ENCODE results near the gene TWF1. TPM values are rescaled to one million over a fixed set of nuclear protein-coding genes. Genes with fewer than 3 reads are reported as not detected.

TWF1 gene
- total and polyA plus RNA-seq, 9 of the 15 experiments (the other 6 are each of a cell fraction or from before 2014, with no cell fraction given), result 10.3 to 29.4 (median 23.4) TPM

- TF ChIP-seq ZNF134 (CRISPR knock-in tag; conservative IDR thresholded peaks at IDR 0.05) (no peak), MTA3 (IDR thresholded peaks at IDR 0.05; ENCODE audit: borderline replicate concordance) (no peak), TCF7 (IDR thresholded peaks at IDR 0.05; ENCODE audit: borderline replicate concordance) (no peak), RBM15 (IDR thresholded peaks at IDR 0.05; ENCODE audit: insufficient read depth, low read length) (no peak), NRF1 (conservative IDR thresholded peaks at IDR 0.05 in 1 of 2, IDR thresholded peaks at IDR 0.05 in 1 of 2) (no peak; a peak in 2 of 4 replicates), ZNF184 (CRISPR knock-in tag; IDR thresholded peaks at IDR 0.05) (no peak), DEAF1 (CRISPR knock-in tag; IDR thresholded peaks at IDR 0.05) (no peak), BMI1 (IDR thresholded peaks at IDR 0.05; ENCODE audit: low read length) (no peak), MCM7 (IDR thresholded peaks at IDR 0.05) (no peak), E4F1 (CRISPR knock-in tag; IDR thresholded peaks at IDR 0.05; ENCODE audit: borderline replicate concordance) (no peak), GTF2E2 (tag; IDR thresholded peaks at IDR 0.05) (peak; percentile 89), XRCC3 (IDR thresholded peaks at IDR 0.05) (no peak), PYGO2 (tag; IDR thresholded peaks at IDR 0.05) (no peak), PHF20 (IDR thresholded peaks at IDR 0.05; ENCODE audit: partially characterized antibody) (no peak), L3MBTL2 (IDR thresholded peaks at IDR 0.05) (peak; percentile 92), C11orf30 (IDR thresholded peaks at IDR 0.05; ENCODE audit: low read depth) (no peak), ARHGAP35 (IDR thresholded peaks at IDR 0.05; ENCODE audit: partially characterized antibody) (no peak), ASH1L (IDR thresholded peaks at IDR 0.05; ENCODE audit: borderline replicate concordance, low read depth, partially characterized antibody) (no peak)
These were observed 29.7 kb upstream of the TWF1 start, which contains the start of gene TMEM117 (continued) for GRCh38 chr12:43835656-43836474.
